ENCODE results near the gene ANKRD13B.

GRCh38 chr17:29619251-29619650 is 26.3 kb downstream of the ANKRD13B start:
- no peak for TF ChIP-seq CTCF (IDR thresholded peaks at IDR 0.05)
- no peak for TF ChIP-seq EP300 (IDR thresholded peaks at IDR 0.05; ENCODE audit: low read depth)
- no peak for TF ChIP-seq POLR2A (IDR thresholded peaks at IDR 0.05)

Measured in transverse colon (tissue), 3 donors.